H9 (cell line): ENCODE results near the gene COMMD1. TPM values are rescaled to one million over a fixed set of nuclear protein-coding genes. Genes with fewer than 3 reads are reported as not detected.

ENCODE experiments used
- DNase-seq: peaks from one replicate; pipeline ENCODE4 v3.0.0-alpha.2; 2017
- H2AFZ ChIP-seq: one replicate; pipeline ENCODE4 v1.6.1; 2013; ENCODE audit warnings: mild to moderate bottlenecking, low read length, control low read depth, moderate library complexity
- H2AK5ac ChIP-seq: 2 replicates; pipeline ENCODE4 v1.6.1; 2013; ENCODE audit warnings: low read length, control low read depth, mixed read lengths; ENCODE audit not compliant: insufficient read length
- H2BK120ac ChIP-seq: one replicate; pipeline ENCODE4 v1.6.1; 2013; ENCODE audit warnings: low read depth, mild to moderate bottlenecking, low read length, control low read depth, inconsistent platforms; ENCODE audit not compliant: poor library complexity, severe bottlenecking
- H2BK12ac ChIP-seq: 2 replicates; pipeline ENCODE4 v1.6.1; 2013; ENCODE audit warnings: low read length, control low read depth, mixed read lengths, low read depth; ENCODE audit not compliant: insufficient read length
- H2BK15ac ChIP-seq: 2 replicates; pipeline ENCODE4 v1.6.1; 2013; ENCODE audit warnings: low read depth, low read length, control low read depth
- H2BK20ac ChIP-seq: one replicate; pipeline ENCODE4 v1.6.1; 2013; ENCODE audit warnings: low read depth, mild to moderate bottlenecking, low read length, control low read depth, inconsistent platforms; ENCODE audit not compliant: poor library complexity, severe bottlenecking
- H2BK5ac ChIP-seq: 2 replicates; pipeline ENCODE4 v1.6.1; 2013; ENCODE audit warnings: low read length, control low read depth, mixed read lengths; ENCODE audit not compliant: insufficient read length
- H3K14ac ChIP-seq: 2 replicates; pipeline ENCODE4 v1.6.1; 2013; ENCODE audit warnings: low read length, control low read depth; ENCODE audit not compliant: insufficient read depth
- H3K18ac ChIP-seq: 2 replicates; pipeline ENCODE4 v1.6.1; 2013; ENCODE audit warnings: low read depth, mild to moderate bottlenecking, mixed read lengths, low read length, control low read depth; ENCODE audit not compliant: insufficient read length
- H3K23ac ChIP-seq: 2 replicates; pipeline ENCODE4 v1.6.1; 2013; ENCODE audit warnings: low read length, control low read depth, mixed read lengths, low read depth; ENCODE audit not compliant: insufficient read length
- H3K23me2 ChIP-seq: 2 replicates; pipeline ENCODE4 v1.6.1; 2013; ENCODE audit warnings: low read depth, mild to moderate bottlenecking, mixed read lengths, low read length, control low read depth; ENCODE audit not compliant: insufficient read length, poor library complexity, severe bottlenecking
- H3K27ac ChIP-seq: 2 replicates; pipeline ENCODE4 v1.5.1; 2013; ENCODE audit warnings: low read length, control low read depth, mixed read lengths, low read depth; ENCODE audit not compliant: insufficient read length
- H3K27me3 ChIP-seq: 2 replicates; pipeline ENCODE4 v1.6.1; 2013; ENCODE audit warnings: low read length, control low read depth, inconsistent platforms; ENCODE audit not compliant: insufficient read depth
- H3K4ac ChIP-seq: 2 replicates; pipeline ENCODE4 v1.6.1; 2013; ENCODE audit warnings: low read depth, mild to moderate bottlenecking, control low read depth, inconsistent platforms, low read length, moderate library complexity
- H3K4me1 ChIP-seq: 2 replicates; pipeline ENCODE4 v1.6.1; 2013; ENCODE audit warnings: low read length, control low read depth, inconsistent platforms; ENCODE audit not compliant: insufficient read depth
- H3K4me2 ChIP-seq: 2 replicates; pipeline ENCODE4 v1.6.1; 2013; ENCODE audit warnings: low read length, control low read depth, mixed read lengths; ENCODE audit not compliant: insufficient read length, insufficient read depth
- H3K56ac ChIP-seq: 2 replicates; pipeline ENCODE4 v1.6.1; 2013; ENCODE audit warnings: low read depth, mild to moderate bottlenecking, mixed read lengths, low read length, control low read depth; ENCODE audit not compliant: insufficient read length
- H3K79me1 ChIP-seq: 2 replicates; pipeline ENCODE4 v1.6.1; 2013; ENCODE audit warnings: low read depth, mild to moderate bottlenecking, moderate library complexity, low read length, control low read depth, inconsistent platforms; ENCODE audit not compliant: insufficient read depth, poor library complexity, severe bottlenecking
- H3K79me2 ChIP-seq: 2 replicates; pipeline ENCODE4 v1.6.1; 2013; ENCODE audit warnings: low read length, control low read depth, inconsistent platforms; ENCODE audit not compliant: insufficient read depth
- H3K9ac ChIP-seq: 2 replicates; pipeline ENCODE4 v1.6.1; 2013; ENCODE audit warnings: low read length, control low read depth, mixed read lengths; ENCODE audit not compliant: insufficient read length; ENCODE audit errors: extremely low read depth
- H3K9me3 ChIP-seq: one replicate; pipeline ENCODE4 v1.6.1; 2013; ENCODE audit warnings: low read depth, low read length, inconsistent platforms; ENCODE audit not compliant: control insufficient read depth
- H3T11ph ChIP-seq: one replicate; pipeline ENCODE4 v1.6.1; 2013; ENCODE audit warnings: mild to moderate bottlenecking, low read length, control low read depth, inconsistent platforms
- H4K20me1 ChIP-seq: one replicate; pipeline ENCODE4 v1.6.1; 2013; ENCODE audit not compliant: control insufficient read depth, insufficient read length, insufficient read depth
- H4K5ac ChIP-seq: 2 replicates; pipeline ENCODE4 v1.6.1; 2013; ENCODE audit warnings: low read depth, mild to moderate bottlenecking, mixed read lengths, low read length, control low read depth; ENCODE audit not compliant: insufficient read length
- H4K8ac ChIP-seq: replicated peaks from 2 replicates; pipeline ENCODE4 v1.6.1; 2013; ENCODE audit warnings: low read length, control low read depth, mixed read lengths, low read depth; ENCODE audit not compliant: insufficient read length
- H4K91ac ChIP-seq: 2 replicates; pipeline ENCODE4 v1.6.1; 2013; ENCODE audit warnings: low read depth, mild to moderate bottlenecking, moderate library complexity, mixed read lengths, low read length, control low read depth; ENCODE audit not compliant: insufficient read length
- H3K27ac Mint-ChIP-seq, 3 experiments: 2 replicates in 2 of 3; 3 replicates in 1 of 3; pipeline ENCODE4 v1.8.0; 2020 to 2021; ENCODE audit warnings: mixed read lengths in 3 of 3, mild to moderate bottlenecking in 1 of 3, moderate library complexity in 1 of 3
- H3K27me3 Mint-ChIP-seq: 2 replicates; pipeline ENCODE4 v1.8.0; 2021; ENCODE audit warnings: low read depth, mild to moderate bottlenecking, moderate library complexity, mixed read lengths
- H3K36me3 Mint-ChIP-seq, 3 experiments: 2 replicates in 2 of 3; 3 replicates in 1 of 3; pipeline ENCODE4 v1.8.0; 2020 to 2021; ENCODE audit warnings: low read depth in 3 of 3, mixed read lengths in 3 of 3; ENCODE audit not compliant: insufficient read depth in 1 of 3
- H3K4me1 Mint-ChIP-seq, 2 experiments: 2 replicates each; pipeline ENCODE4 v1.8.0; 2020; ENCODE audit warnings: mixed read lengths in 2 of 2
- H3K4me3 Mint-ChIP-seq, 2 experiments: 2 replicates in 1 of 2; 3 replicates in 1 of 2; pipeline ENCODE4 v1.8.0; 2020 to 2021; ENCODE audit warnings: mild to moderate bottlenecking in 2 of 2, mixed read lengths in 2 of 2, moderate library complexity in 1 of 2
- H3K9me3 Mint-ChIP-seq, 2 experiments: 2 replicates in 1 of 2; 3 replicates in 1 of 2; pipeline ENCODE4 v1.8.0; 2020; ENCODE audit warnings: mild to moderate bottlenecking in 2 of 2, mixed read lengths in 2 of 2, moderate library complexity in 1 of 2
- total RNA-seq: library from RNA; stranded (reverse); gene quantifications from 2 replicates; pipeline ENCODE4 v1.2.1, GENCODE V29; 2021
- TF ChIP-seq, protein P1 (sequence below): fragments of 200-600 bp; sonication (generic); conservative IDR thresholded peaks from 3 replicates; pipeline ENCODE4 v1.8.0; 2021; ENCODE audit warnings: antibody characterized with exemption, mild to moderate bottlenecking

COMMD1 gene
- total RNA-seq, 1 experiment from 2014 or later = 31.5 TPM

- H3T11ph ChIP-seq = no peak overlapping the region
- H3K23me2 ChIP-seq = no peaks in the 10 kb centered on the region
- no peak overlapping the region for H3K18ac ChIP-seq
- Mint-ChIP-seq H3K4me1 (peaks cover 28 to 32% of the 10 kb centered on the region in 2 experiments), H3K36me3 (peaks cover 14 to 31% (median 28%) of the 10 kb centered on the region in 3 experiments), H3K27me3 (no peaks in the 10 kb centered on the region), H3K9me3 (peaks cover 13 to 19% of the 10 kb centered on the region in 2 experiments), H3K27ac (no peak overlapping the region), H3K4me3 (no peak overlapping the region)
- no peaks in the 10 kb centered on the region for H4K20me1 ChIP-seq
- H2BK12ac ChIP-seq = no peak overlapping the region
- H2AK5ac ChIP-seq = no peak overlapping the region
- H4K91ac ChIP-seq = no peak overlapping the region
- TF ChIP-seq, protein P1, sequence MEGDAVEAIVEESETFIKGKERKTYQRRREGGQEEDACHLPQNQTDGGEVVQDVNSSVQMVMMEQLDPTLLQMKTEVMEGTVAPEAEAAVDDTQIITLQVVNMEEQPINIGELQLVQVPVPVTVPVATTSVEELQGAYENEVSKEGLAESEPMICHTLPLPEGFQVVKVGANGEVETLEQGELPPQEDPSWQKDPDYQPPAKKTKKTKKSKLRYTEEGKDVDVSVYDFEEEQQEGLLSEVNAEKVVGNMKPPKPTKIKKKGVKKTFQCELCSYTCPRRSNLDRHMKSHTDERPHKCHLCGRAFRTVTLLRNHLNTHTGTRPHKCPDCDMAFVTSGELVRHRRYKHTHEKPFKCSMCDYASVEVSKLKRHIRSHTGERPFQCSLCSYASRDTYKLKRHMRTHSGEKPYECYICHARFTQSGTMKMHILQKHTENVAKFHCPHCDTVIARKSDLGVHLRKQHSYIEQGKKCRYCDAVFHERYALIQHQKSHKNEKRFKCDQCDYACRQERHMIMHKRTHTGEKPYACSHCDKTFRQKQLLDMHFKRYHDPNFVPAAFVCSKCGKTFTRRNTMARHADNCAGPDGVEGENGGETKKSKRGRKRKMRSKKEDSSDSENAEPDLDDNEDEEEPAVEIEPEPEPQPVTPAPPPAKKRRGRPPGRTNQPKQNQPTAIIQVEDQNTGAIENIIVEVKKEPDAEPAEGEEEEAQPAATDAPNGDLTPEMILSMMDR = no peak
- no peak overlapping the region for H3K4ac ChIP-seq
- H2BK15ac ChIP-seq = no peak overlapping the region
- H3K56ac ChIP-seq = no peak overlapping the region
- no peak overlapping the region for H2BK5ac ChIP-seq
- H2AFZ ChIP-seq = no peak overlapping the region
- H3K79me2 ChIP-seq = no peaks in the 10 kb centered on the region
- no peaks in the 10 kb centered on the region for H3K4me1 ChIP-seq
- no peak overlapping the region for H3K14ac ChIP-seq
- H3K9ac ChIP-seq = no peak overlapping the region
- H2BK20ac ChIP-seq = no peak overlapping the region
- no peak for DNase-seq
- no peak overlapping the region for H3K27ac ChIP-seq
- H3K4me2 ChIP-seq = no peak overlapping the region
- H4K8ac ChIP-seq = no peak overlapping the region
- H3K23ac ChIP-seq = no peak overlapping the region
- no peaks in the 10 kb centered on the region for H3K27me3 ChIP-seq
- H4K5ac ChIP-seq = no peak overlapping the region
- H3K9me3 ChIP-seq = no peaks in the 10 kb centered on the region
- H3K79me1 ChIP-seq = no peaks in the 10 kb centered on the region
- H2BK120ac ChIP-seq = no peak overlapping the region
These were observed 17.2 kb downstream of the COMMD1 start for GRCh38 chr2:61922714-61923113.
